Omental fat pad (tissue), 4 donors: Measurements from ENCODE around the gene MAZ. TPM values are rescaled to one million over a fixed set of nuclear protein-coding genes. Genes with fewer than 3 reads are reported as not detected.

Source experiments
- ATAC-seq: fragments of 150-250 bp; one replicate; pipeline ENCODE4 v1.9.1; 2016; ENCODE audit warnings: mild to moderate bottlenecking, moderate library complexity; ENCODE audit not compliant: low FRiP score
- DNase-seq: peaks from one replicate; pipeline ENCODE4 v3.0.0-alpha.2; 2019; ENCODE audit warnings: low spot score
- total RNA-seq, 4 donors: library from RNA; depleted of rRNA; stranded (reverse); fragments of >200 nt; gene quantifications; one replicate each; pipeline ENCODE4 v1.1.0, GENCODE V29; 2016
- TF ChIP-seq, protein P1 (sequence below), 3 donors: fragments of 450-650 bp; IDR thresholded peaks; one replicate each; pipeline ENCODE4 v1.5.1; 2016 to 2017; ENCODE audit warnings: antibody characterized with exemption in 3 of 3, mild to moderate bottlenecking in 3 of 3, moderate library complexity in 2 of 3

The MAZ gene
- total RNA-seq, 4 donors from 2014 or later, result 38.0 to 76.9 (median 57.7) TPM

- DNase-seq, result no peak
- TF ChIP-seq, protein P1, sequence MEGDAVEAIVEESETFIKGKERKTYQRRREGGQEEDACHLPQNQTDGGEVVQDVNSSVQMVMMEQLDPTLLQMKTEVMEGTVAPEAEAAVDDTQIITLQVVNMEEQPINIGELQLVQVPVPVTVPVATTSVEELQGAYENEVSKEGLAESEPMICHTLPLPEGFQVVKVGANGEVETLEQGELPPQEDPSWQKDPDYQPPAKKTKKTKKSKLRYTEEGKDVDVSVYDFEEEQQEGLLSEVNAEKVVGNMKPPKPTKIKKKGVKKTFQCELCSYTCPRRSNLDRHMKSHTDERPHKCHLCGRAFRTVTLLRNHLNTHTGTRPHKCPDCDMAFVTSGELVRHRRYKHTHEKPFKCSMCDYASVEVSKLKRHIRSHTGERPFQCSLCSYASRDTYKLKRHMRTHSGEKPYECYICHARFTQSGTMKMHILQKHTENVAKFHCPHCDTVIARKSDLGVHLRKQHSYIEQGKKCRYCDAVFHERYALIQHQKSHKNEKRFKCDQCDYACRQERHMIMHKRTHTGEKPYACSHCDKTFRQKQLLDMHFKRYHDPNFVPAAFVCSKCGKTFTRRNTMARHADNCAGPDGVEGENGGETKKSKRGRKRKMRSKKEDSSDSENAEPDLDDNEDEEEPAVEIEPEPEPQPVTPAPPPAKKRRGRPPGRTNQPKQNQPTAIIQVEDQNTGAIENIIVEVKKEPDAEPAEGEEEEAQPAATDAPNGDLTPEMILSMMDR (IDR thresholded peaks at IDR 0.05), result no peak
- no peak for ATAC-seq
These were observed 44.7 kb downstream of the MAZ start for GRCh38 chr16:29850998-29851397.

DNA sequence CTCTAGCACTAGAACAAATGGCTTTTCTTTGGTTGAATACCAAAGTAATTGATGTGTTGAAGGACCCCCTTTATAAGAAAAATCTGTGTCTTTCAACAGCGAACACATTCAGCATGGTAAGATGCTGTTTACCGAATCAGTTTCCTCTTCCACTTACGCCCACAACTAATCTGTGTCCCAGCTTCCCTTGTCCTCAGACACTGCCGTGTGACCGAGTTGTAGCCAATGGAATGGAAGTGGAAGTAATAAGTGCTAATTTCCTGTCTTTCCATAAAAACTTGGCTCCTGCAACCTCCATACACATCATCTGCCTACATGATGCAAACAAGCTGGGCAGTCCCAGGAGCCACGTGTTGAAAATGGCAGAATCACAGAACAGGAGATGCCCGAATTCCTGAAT is 46.3 kb downstream of the MAZ start:
- DNase-seq (no peak), ATAC-seq (peak; percentile 34)
- TF ChIP-seq, protein P1 (IDR thresholded peaks at IDR 0.05), result no peak

DNA sequence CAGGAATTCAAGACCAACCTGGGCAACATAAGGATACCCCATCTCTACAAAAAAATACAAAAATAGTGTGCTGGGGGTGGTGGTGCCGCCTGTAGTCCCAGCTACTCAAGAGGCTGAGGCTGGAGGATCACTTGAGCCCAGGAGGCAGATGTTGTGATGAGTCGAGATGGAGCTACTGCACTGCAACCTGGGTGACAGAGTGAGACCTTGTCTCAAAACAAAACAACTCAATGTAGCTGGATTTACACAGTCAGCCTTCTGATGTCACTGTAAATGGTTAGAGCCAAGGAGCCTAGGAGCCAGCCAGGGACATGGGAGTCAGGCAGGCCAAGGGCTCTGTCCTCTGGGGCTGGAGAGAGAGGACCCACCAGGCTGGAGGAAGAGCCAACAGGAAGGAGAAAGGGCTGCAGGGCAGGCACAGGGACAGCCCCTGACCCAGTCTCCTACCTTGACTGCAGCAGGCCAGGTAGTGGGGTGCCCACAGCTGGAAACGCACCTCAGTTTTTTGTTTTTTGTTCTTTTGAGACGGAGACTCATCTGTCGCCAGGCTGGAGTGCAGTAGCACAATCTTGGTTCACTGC is 48.3 kb downstream of the MAZ start:
- TF ChIP-seq, protein P1 (IDR thresholded peaks at IDR 0.05), result no peak
- DNase-seq (no peak), ATAC-seq (no peak)

DNA sequence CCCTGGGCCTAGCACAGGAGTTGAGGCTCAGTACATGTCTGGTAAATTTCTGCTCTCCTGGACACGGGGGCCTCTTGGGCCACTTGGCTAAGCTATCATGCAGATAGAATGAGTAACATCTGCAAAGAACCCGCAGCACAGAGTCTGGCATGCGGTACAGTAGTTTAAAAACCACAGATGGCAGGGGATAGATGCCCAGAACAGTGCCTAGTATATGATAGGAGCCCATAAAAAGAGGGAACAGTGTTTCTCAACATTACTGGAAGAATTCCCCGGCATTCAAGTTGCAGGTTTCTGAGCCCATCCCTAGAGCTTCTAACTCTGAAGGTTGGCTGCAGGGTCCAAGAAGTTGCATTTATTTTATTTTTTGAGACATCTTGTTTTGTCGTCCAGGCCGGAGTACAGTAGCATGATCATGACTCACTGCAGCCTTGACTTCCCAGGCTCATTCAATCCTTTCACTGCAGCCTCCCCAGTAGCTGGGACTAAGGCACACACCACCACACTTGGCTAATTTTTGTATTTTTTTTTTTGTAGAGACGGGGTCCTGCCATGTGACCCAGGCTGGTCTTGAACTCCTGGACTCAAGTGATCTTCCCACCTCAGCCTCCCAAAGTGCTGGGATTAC is 50.9 kb downstream of the MAZ start:
- no peak for ATAC-seq

DNA sequence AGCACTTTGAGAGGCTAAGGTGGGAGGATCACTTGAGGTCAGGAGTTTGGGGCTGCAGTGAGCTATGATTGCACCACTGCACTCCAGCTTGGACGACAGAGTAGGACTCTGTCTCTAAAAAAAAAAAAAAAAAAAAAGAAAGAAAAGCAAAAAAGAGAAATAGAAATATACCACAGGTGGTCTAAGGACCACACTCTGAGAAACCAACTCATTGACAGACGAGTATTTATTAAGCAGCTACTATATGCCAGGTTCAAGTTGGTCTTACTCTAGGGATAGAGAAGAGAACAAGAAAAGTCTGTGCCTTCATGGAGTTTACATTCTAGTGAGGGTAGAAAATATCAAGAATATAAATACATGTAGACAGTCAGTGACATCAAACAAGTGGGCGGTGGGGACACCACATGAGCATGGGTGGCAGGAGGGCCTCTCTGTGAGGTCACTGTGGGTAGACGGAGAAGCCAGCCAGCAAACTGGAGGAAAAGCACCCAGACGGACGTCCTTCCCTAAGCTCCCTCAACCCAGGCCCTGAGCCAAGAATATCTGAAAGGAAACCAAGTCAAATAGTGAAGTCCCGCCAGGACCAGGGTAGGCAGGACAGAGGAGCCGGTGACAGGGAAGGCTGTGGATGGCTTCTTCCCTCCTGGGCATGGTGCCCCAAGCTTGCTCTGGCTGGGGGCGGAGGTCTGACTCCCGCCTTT is 52.0 kb downstream of the MAZ start:
- TF ChIP-seq, protein P1 (IDR thresholded peaks at IDR 0.05), result no peak
- ATAC-seq (no peak), DNase-seq (no peak)

More for the DNA sequence above, 50.9 kb downstream of the MAZ start:
- TF ChIP-seq, protein P1 (IDR thresholded peaks at IDR 0.05), result no peak
- DNase-seq, result no peak

- TF ChIP-seq, protein P1 (IDR thresholded peaks at IDR 0.05), result no peak
- ATAC-seq, result no peak
- DNase-seq, result no peak
These were observed 52.6 kb downstream of the MAZ start for GRCh38 chr16:29858974-29859373.
